Testis (tissue), 3 donors: ENCODE results near the gene FUT6. TPM values are rescaled to one million over a fixed set of nuclear protein-coding genes. Genes with fewer than 3 reads are reported as not detected.

Experiments used
- DNase-seq: peaks from one replicate; pipeline ENCODE4 v3.0.0-alpha.2; 2019
- H3K27ac ChIP-seq, 2 donors: fragments of 200-600 bp; sonication (generic); one replicate each; pipeline ENCODE4 v1.5.1; 2019
- H3K27me3 ChIP-seq: fragments of 200-600 bp; sonication (generic); one replicate; pipeline ENCODE4 v1.5.1; 2019
- H3K36me3 ChIP-seq: fragments of 200-600 bp; sonication (generic); one replicate; pipeline ENCODE4 v1.5.1; 2017; ENCODE audit warnings: low read depth; ENCODE audit errors: missing control alignments
- H3K4me1 ChIP-seq: fragments of 200-600 bp; sonication (generic); one replicate; pipeline ENCODE4 v1.5.1; 2019
- H3K4me3 ChIP-seq, 2 donors: fragments of 200-600 bp; sonication (generic); one replicate each; pipeline ENCODE4 v1.5.1; 2017 to 2019
- H3K9me3 ChIP-seq: fragments of 200-600 bp; sonication (generic); one replicate; pipeline ENCODE4 v1.5.1; 2017
- CTCF ChIP-seq, 3 experiments: fragments of 450-650 bp in 2 of 3; fragments of 200-600 bp in 1 of 3; sonication (generic) in 1 of 3; IDR thresholded peaks; one replicate each; pipeline ENCODE4 v1.5.1; 2016 to 2019; ENCODE audit warnings: antibody characterized with exemption in 3 of 3, mild to moderate bottlenecking in 2 of 3, moderate library complexity in 1 of 3
- POLR2A ChIP-seq: fragments of 450-650 bp; IDR thresholded peaks from one replicate; pipeline ENCODE4 v1.6.1; 2017; ENCODE audit warnings: antibody characterized with exemption, mild to moderate bottlenecking, moderate library complexity
- WGBS, 2 donors: methylation state at CpG; one replicate each; pipeline ENCODE4 v1.1.5; 2018; 5-methylcytosine and 5-hydroxymethylcytosine counted together
- intact Hi-C: fragments of 100-400 bp; cut with DNase I; formaldehyde crosslinking; loops from one replicate; pipeline ENCODE4 v1.15.1; 2023; ENCODE audit warnings: low total_unique reads
- polyA plus RNA-seq: library from polyadenylated mRNA; stranded (reverse); fragments of 350-450 nt; fragmentation: Illumina TruSeq; extraction: RNeasy Lipid Tissue Mini Kit (QIAGEN cat#74804); gene quantifications from one replicate; pipeline ENCODE4 v1.2.3, GENCODE V29; 2014; ENCODE audit warnings: low read depth, low replicate concordance; ENCODE audit not compliant: insufficient read depth
- total RNA-seq, 2 donors: library from RNA; depleted of rRNA; stranded (reverse); fragments of >200 nt; gene quantifications; one replicate each; pipeline ENCODE4 v1.2.3, GENCODE V29; 2016

FUT6 gene
- total and polyA plus RNA-seq, 3 donors from 2014 or later, result 0.19 to 0.84 (median 0.39) TPM

DNA sequence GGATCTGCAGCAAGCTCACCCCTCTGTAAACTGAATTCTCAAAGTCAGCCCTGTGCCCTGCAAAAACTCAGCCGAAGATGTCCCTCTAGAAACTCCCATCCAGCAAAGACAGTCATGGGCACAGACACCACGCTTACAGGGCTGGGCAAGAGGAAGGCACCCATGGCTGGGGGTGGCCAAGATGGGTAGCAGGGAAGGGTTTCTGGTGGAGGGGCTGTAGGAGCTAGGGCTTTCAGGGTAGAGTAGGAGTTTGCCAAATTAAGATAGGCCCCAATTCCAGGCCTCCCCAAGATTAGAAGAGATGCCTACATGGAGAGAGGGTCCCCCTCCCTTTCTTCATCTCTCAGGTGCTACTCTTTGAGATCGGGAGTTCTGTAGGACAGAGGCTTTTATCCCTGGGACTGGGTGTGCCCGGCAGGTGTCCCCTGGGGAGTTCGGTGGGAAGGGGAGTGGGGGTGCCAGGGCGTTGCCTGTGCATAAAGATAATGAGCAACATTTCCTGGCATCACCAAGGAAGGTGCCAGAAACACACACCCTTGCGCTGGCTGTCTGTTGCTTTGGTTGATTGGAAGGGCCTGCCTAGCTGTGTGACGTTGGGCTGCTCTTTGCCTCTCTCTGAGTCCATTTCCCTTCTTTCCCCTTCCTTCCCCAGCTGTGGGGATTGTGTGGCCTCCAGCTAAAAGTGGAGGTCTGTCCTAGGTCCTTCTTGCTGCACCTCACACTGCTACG lies 25.2 kb downstream of the FUT6 start:
- 72 to 73% methylated on average over 9 of the region's 9 CpGs for WGBS, 2 donors
- Histone ChIP-seq H3K4me3 (no peak overlapping the region), H3K9me3 (no peaks in the 10 kb centered on the region), H3K27ac (no peak overlapping the region), H3K27me3 (no peaks in the 10 kb centered on the region), H3K36me3 (no peaks in the 10 kb centered on the region), H3K4me1 (no peaks in the 10 kb centered on the region)
- intact Hi-C loops, result no loop called here
- DNase-seq, result no peak
- TF ChIP-seq POLR2A (no peak), CTCF (IDR thresholded peaks at IDR 0.05) (no peak)

DNA sequence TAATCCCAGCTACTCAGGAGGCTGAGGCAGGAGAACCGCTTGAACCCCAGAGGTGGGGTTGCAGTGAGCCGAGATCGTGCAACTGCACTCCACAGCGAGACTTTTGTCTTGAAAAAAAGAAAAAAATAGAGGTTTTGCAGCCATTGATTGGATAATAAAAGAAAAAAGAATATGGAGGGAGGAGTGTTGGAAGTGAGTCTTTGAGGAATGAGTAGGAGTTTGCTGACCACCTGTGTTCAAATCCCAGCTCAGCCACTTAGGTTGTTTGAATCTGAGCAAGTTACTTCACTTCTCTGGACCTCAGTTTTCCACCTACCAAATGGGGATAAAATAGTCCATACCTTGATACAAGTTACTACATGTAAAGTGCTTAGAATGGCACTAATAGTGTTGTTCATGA lies 28.4 kb downstream of the FUT6 start:
- TF ChIP-seq POLR2A, result no peak
- no peak for TF ChIP-seq CTCF (IDR thresholded peaks at IDR 0.05)
- DNase-seq, result no peak
- no peaks in the 10 kb centered on the region for H3K36me3 ChIP-seq
- intact Hi-C loops, result no loop called here
- H3K27me3 ChIP-seq, result no peaks in the 10 kb centered on the region
- no peaks in the 10 kb centered on the region for H3K9me3 ChIP-seq
- whole genome bisulfite sequencing, 2 donors, result 87 to 95% methylated on average over 4 of the region's 4 CpGs
- H3K4me3 ChIP-seq, result no peak overlapping the region
- H3K27ac ChIP-seq, result no peak overlapping the region
- no peaks in the 10 kb centered on the region for H3K4me1 ChIP-seq

DNA sequence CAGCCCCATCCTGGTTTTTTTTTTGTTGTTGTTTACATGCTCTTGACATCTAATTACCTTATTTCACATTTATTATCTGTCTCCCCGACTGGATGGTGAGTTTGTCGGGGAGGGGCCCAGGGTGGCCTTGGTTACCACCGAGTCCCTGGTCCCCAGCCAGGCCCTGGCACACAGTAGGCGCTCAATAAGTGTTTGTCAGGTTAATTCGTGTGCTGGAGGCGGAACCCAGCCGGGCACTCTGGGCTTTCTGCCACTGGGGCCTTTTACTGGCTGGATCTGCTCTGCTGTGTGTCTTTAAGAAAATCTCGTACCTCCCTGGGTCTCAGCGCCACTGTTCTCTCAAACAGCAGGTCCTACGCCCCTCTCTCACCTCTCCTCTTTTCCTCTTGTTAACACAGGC lies 30.0 kb downstream of the FUT6 start:
- no peak overlapping the region for H3K4me3 ChIP-seq
- no peak for TF ChIP-seq POLR2A
- no peak for TF ChIP-seq CTCF (IDR thresholded peaks at IDR 0.05)
- H3K27ac ChIP-seq, result no peak overlapping the region
- H3K9me3 ChIP-seq, result no peaks in the 10 kb centered on the region
- no peaks in the 10 kb centered on the region for H3K36me3 ChIP-seq
- H3K27me3 ChIP-seq, result no peaks in the 10 kb centered on the region
- intact Hi-C loops, result no loop called here
- DNase-seq, result no peak
- 76 to 80% methylated on average over 10 of the region's 10 CpGs for WGBS, 2 donors
- no peaks in the 10 kb centered on the region for H3K4me1 ChIP-seq

GRCh38 chr19:5809053-5809452 lies 30.4 kb downstream of the FUT6 start:
- intact Hi-C loops, result no loop called here
- H3K4me3 ChIP-seq, result no peak overlapping the region
- TF ChIP-seq POLR2A, result no peak
- no peak for TF ChIP-seq CTCF (IDR thresholded peaks at IDR 0.05)
- no peaks in the 10 kb centered on the region for H3K27me3 ChIP-seq
- H3K36me3 ChIP-seq, result no peaks in the 10 kb centered on the region
- no peak overlapping the region for H3K27ac ChIP-seq
- no peak for DNase-seq
- H3K9me3 ChIP-seq, result no peaks in the 10 kb centered on the region
- H3K4me1 ChIP-seq, result no peaks in the 10 kb centered on the region
- WGBS, 2 donors, result 86 to 96% methylated on average over 9 of the region's 9 CpGs
